ENCODE results near the gene POC1B. TPM values are rescaled to one million over a fixed set of nuclear protein-coding genes. Genes with fewer than 3 reads are reported as not detected.

POC1B gene
- total RNA-seq, 1 donor from 2014 or later, result 5.7 TPM

DNA sequence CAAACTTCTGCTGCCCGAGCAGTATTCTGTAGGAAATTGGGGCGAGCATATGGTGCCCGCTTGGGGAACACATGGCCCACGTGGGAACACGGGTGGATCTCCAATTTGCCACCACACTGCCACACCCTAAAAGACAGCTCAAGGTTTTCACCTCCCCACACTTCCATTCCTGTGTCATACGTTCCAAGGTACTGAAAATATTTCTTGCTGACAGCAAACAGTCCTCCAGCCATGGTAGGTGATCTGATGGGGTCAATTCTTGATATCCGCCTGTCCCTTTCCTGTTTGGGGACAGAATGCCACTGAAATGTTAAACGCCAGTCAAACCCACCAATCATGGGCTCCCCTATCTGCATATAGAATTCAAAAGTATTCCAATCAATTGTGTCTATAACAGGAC, 2.5 kb downstream of the POC1B start:
- no peaks in the 10 kb centered on the region for H3K36me3 Mint-ChIP-seq (ENCODE audit: unreplicated experiment)
- peaks cover 2% of the 10 kb centered on the region for H3K27me3 Mint-ChIP-seq (ENCODE audit: unreplicated experiment)
- TF ChIP-seq, protein P1, sequence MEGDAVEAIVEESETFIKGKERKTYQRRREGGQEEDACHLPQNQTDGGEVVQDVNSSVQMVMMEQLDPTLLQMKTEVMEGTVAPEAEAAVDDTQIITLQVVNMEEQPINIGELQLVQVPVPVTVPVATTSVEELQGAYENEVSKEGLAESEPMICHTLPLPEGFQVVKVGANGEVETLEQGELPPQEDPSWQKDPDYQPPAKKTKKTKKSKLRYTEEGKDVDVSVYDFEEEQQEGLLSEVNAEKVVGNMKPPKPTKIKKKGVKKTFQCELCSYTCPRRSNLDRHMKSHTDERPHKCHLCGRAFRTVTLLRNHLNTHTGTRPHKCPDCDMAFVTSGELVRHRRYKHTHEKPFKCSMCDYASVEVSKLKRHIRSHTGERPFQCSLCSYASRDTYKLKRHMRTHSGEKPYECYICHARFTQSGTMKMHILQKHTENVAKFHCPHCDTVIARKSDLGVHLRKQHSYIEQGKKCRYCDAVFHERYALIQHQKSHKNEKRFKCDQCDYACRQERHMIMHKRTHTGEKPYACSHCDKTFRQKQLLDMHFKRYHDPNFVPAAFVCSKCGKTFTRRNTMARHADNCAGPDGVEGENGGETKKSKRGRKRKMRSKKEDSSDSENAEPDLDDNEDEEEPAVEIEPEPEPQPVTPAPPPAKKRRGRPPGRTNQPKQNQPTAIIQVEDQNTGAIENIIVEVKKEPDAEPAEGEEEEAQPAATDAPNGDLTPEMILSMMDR (IDR thresholded peaks at IDR 0.05; ENCODE audit: partially characterized antibody, unreplicated experiment), result no peak
- peak overlapping the region; percentile 64 for H3K4me3 Mint-ChIP-seq (ENCODE audit: unreplicated experiment)
- no peak for DNase-seq
- H3K27ac Mint-ChIP-seq (ENCODE audit: unreplicated experiment), result no peak overlapping the region
- H3K9me3 Mint-ChIP-seq (ENCODE audit: unreplicated experiment), result no peaks in the 10 kb centered on the region
- H3K4me1 Mint-ChIP-seq (ENCODE audit: low read depth, unreplicated experiment), result no peaks in the 10 kb centered on the region

DNA sequence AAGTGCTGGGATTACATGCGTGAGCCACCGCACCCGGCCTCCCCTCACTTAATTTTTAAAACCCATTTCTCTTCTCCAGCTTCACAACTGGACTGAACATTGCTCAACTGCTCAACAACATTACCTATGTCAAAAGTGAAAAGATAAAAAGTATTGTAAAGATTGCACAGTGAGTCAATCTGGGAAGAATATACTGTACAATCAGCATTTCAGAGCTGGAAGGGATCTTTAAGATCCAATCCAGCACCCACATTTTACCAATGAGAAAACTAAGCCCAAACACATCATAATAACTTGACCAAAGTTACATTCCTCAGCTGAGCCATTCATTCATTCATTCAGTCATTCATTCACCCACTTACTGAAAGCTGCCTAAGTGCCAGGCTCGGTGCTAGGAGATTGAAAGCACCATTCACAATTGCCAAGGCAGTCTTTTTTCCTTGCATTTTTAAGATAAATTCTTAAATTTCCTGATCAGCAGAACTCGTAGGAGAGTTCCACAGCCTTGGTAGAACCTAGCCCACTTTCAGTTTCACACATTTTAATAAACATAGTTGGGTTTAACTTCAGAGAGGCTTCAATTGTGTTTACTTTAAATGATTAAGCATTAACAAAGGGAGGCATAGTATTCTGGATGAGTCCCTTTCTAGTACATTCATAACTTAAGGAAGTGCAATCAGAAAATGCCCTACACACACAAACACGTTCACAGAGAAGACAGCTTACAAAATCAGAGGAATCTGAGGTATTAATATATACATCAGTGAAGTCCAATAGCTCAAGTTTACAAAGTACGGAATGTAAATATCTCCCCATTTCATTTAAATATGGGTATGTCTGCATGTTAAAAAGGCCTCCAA, 4.3 kb downstream of the POC1B start:
- Mint-ChIP-seq H3K9me3 (ENCODE audit: unreplicated experiment) (no peaks in the 10 kb centered on the region), H3K4me3 (ENCODE audit: unreplicated experiment) (no peak overlapping the region), H3K36me3 (ENCODE audit: unreplicated experiment) (no peaks in the 10 kb centered on the region), H3K27ac (ENCODE audit: unreplicated experiment) (no peak overlapping the region), H3K27me3 (ENCODE audit: unreplicated experiment) (peaks cover 2% of the 10 kb centered on the region), H3K4me1 (ENCODE audit: low read depth, unreplicated experiment) (no peaks in the 10 kb centered on the region)
- no peak for DNase-seq
- TF ChIP-seq, protein P1 (IDR thresholded peaks at IDR 0.05; ENCODE audit: partially characterized antibody, unreplicated experiment), result no peak

DNA sequence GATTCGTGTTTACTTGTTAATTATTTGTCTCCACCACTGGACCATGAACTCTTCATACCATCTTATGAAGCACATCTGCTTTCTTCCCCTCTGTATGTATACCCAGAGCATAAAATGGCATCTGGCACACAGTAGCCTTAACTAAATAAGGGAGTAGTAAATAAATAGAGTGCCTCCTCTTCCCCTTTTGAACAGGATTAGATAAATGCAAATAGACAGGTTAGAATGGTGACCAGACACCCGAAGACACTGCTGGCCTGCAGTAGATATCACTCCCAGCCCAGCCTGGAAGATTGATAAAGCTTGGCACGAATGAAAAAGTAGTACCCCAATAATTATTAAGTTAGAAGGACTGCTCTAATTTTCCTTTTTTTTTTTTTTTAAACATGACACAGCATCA, 8.1 kb downstream of the POC1B start:
- Mint-ChIP-seq H3K27ac (ENCODE audit: unreplicated experiment) (no peak overlapping the region), H3K36me3 (ENCODE audit: unreplicated experiment) (no peaks in the 10 kb centered on the region), H3K4me3 (ENCODE audit: unreplicated experiment) (no peak overlapping the region), H3K27me3 (ENCODE audit: unreplicated experiment) (no peaks in the 10 kb centered on the region), H3K4me1 (ENCODE audit: low read depth, unreplicated experiment) (no peaks in the 10 kb centered on the region), H3K9me3 (ENCODE audit: unreplicated experiment) (no peaks in the 10 kb centered on the region)
- TF ChIP-seq, protein P1 (IDR thresholded peaks at IDR 0.05; ENCODE audit: partially characterized antibody, unreplicated experiment), result no peak
- DNase-seq, result no peak

DNA sequence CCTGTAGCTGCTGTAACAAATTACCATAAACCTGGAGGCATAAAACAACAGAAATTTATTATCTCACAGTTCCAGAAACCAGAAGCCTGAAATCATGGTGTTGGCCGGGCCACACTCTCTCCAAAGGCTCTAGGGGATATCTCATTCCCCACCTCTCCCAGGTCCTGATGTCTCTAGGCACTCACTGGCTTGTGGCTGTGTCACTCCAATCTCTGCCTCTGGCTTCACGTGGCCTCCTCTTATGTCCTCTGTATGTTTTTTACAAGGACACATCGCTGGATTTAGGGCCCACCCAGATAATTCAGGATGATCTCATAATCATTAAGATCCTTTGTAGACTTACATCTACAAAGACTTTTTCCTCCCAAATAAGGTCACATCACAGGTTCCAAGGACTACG, 9.2 kb downstream of the POC1B start:
- Mint-ChIP-seq H3K27ac (ENCODE audit: unreplicated experiment) (no peak overlapping the region), H3K27me3 (ENCODE audit: unreplicated experiment) (no peaks in the 10 kb centered on the region), H3K36me3 (ENCODE audit: unreplicated experiment) (no peaks in the 10 kb centered on the region), H3K9me3 (ENCODE audit: unreplicated experiment) (no peaks in the 10 kb centered on the region), H3K4me1 (ENCODE audit: low read depth, unreplicated experiment) (no peaks in the 10 kb centered on the region), H3K4me3 (ENCODE audit: unreplicated experiment) (no peak overlapping the region)
- TF ChIP-seq, protein P1 (IDR thresholded peaks at IDR 0.05; ENCODE audit: partially characterized antibody, unreplicated experiment), result no peak
- DNase-seq, result no peak

DNA sequence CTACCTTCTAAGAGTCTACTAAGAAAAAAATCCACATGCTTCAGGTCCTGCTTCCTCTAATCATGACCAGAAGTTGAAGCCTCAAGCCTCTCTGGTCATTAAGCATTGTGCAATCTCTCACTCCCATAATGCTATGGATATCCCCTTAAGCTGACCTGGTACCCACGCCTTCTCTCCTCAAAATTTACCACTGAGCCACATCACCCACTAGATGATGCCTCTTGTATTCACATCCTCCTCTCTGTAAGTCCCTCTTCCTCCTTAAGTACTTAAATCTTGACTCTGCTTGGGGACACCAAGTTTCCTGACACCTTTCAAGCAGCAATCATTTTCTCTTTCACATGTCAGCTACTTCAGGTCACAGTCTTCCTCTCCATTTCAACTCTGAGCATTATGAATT, 11.1 kb downstream of the POC1B start:
- H3K4me1 Mint-ChIP-seq (ENCODE audit: low read depth, unreplicated experiment), result no peaks in the 10 kb centered on the region
- TF ChIP-seq, protein P1 (IDR thresholded peaks at IDR 0.05; ENCODE audit: partially characterized antibody, unreplicated experiment), result no peak
- no peak overlapping the region for H3K27ac Mint-ChIP-seq (ENCODE audit: unreplicated experiment)
- H3K36me3 Mint-ChIP-seq (ENCODE audit: unreplicated experiment), result no peaks in the 10 kb centered on the region
- no peaks in the 10 kb centered on the region for H3K27me3 Mint-ChIP-seq (ENCODE audit: unreplicated experiment)
- H3K4me3 Mint-ChIP-seq (ENCODE audit: unreplicated experiment), result no peak overlapping the region
- no peak for DNase-seq
- H3K9me3 Mint-ChIP-seq (ENCODE audit: unreplicated experiment), result no peaks in the 10 kb centered on the region

All from glutamatergic neuron (in vitro differentiated cells).